ENCODE results near the gene CROCC2. TPM values are rescaled to one million over a fixed set of nuclear protein-coding genes. Genes with fewer than 3 reads are reported as not detected.

CROCC2 gene
- total and polyA plus RNA-seq, 2 of the 13 experiments (the other 11 are each of a cell fraction or from before 2014, with no cell fraction given), result not detected

DNA sequence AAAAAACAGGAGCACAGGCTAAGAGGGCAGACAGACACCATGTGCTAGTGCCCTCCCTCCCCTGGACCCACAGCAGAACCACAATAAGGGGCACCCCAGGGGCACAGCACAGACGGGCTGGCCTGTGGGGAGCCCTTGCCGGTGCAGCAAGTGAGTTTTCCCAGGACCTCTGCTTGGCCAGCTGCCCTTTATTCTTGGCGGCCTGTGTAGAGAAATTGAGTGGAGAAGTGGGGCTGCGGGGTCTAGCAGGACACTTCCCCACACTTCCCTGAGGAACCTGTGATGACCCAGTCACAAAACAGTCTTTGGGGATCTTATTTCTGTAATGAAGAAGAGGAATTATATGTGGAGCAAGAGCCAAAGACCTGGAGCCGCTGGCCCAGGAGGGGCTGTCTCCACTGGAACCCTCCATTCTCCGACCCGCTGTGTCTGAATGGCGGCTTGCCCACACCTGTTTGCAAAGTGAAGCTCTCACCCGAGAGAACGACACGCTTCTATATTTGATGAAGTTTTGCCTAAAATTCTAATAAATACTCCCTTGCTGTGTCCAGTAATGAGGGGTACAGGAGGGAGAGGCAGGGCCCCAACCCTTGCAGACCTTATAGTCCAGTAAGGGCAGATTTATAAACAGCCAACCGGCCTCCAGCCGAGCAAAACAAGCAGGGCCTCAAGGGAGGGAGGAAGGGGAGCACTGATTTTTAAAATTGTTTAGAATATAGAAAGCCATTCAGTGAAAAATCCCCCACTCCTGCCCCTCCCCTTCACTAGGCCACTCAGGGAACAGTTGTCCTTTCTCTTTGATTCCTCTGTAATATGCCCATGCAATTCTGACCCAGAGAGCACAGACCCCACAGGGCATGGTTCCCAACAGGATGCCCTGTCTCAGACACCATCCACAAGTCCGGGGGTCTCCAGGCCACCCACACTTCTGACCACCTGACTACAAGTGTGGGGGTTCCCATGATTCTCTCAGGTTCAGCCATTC, 47.6 kb downstream of the CROCC2 start (continued):
- TF ChIP-seq, protein P1, sequence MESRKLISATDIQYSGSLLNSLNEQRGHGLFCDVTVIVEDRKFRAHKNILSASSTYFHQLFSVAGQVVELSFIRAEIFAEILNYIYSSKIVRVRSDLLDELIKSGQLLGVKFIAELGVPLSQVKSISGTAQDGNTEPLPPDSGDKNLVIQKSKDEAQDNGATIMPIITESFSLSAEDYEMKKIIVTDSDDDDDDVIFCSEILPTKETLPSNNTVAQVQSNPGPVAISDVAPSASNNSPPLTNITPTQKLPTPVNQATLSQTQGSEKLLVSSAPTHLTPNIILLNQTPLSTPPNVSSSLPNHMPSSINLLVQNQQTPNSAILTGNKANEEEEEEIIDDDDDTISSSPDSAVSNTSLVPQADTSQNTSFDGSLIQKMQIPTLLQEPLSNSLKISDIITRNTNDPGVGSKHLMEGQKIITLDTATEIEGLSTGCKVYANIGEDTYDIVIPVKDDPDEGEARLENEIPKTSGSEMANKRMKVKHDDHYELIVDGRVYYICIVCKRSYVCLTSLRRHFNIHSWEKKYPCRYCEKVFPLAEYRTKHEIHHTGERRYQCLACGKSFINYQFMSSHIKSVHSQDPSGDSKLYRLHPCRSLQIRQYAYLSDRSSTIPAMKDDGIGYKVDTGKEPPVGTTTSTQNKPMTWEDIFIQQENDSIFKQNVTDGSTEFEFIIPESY (CRISPR knock-in tag; IDR thresholded peaks at IDR 0.05), result no peak
- TF ChIP-seq ZFP82 (CRISPR knock-in tag; IDR thresholded peaks at IDR 0.05; ENCODE audit: borderline replicate concordance), result no peak
- TF ChIP-seq, protein P2, sequence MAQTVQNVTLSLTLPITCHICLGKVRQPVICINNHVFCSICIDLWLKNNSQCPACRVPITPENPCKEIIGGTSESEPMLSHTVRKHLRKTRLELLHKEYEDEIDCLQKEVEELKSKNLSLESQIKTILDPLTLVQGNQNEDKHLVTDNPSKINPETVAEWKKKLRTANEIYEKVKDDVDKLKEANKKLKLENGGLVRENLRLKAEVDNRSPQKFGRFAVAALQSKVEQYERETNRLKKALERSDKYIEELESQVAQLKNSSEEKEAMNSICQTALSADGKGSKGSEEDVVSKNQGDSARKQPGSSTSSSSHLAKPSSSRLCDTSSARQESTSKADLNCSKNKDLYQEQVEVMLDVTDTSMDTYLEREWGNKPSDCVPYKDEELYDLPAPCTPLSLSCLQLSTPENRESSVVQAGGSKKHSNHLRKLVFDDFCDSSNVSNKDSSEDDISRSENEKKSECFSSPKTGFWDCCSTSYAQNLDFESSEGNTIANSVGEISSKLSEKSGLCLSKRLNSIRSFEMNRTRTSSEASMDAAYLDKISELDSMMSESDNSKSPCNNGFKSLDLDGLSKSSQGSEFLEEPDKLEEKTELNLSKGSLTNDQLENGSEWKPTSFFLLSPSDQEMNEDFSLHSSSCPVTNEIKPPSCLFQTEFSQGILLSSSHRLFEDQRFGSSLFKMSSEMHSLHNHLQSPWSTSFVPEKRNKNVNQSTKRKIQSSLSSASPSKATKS (CRISPR knock-in tag; IDR thresholded peaks at IDR 0.05), result no peak

DNA sequence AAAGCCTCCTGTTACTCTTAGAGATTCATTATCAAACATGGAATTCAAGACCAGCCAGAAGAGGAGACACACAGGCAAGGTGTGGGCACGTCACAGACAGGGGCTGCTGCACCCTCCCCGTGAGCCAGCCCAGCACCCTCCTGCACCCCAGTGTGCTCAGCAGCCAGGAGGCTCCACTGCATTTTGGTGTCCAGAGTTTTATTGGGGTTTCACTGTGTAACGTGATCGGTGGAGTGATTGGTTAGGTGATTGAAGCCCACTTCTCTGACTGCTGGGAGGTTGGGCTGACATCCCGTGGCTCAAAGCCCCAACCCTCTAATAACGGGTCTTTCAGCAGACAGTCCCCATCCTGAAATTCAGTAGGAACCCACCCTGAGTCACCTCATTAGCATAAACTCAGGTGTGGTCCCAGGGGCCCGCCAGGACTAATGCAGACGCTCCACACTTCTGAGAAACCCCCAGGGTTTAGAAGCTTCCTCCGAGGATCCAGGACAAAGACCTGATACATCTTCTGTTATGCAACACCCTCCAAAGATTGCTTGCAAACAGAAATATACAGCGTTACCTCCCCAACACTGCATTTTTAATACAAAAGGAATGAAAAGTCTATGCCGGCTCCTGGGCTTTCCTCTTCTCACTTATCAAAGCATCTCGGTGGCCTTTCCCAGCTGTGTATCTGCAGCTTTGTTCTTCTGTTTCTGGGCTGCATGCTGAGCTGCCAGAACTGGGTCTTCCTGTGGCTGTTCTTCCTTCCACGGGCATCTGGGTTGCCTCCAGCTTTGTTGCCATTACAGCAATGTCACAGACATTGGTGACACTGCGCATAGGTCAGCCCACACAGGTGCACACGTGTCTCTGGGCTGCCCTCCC, 48.5 kb downstream of the CROCC2 start:
- H3K4me3 ChIP-seq (replicated peaks in 1 of 3; ENCODE audit: insufficient read depth in 1 of 3, low read depth in 2 of 3, low read length in 3 of 3), result no peak overlapping the region
- H2AFZ ChIP-seq (ENCODE audit: low read length), result no peak overlapping the region
- H3K9me3 ChIP-seq (ENCODE audit: low read length), result no peaks in the 10 kb centered on the region
- no peaks in the 10 kb centered on the region for H3K79me2 ChIP-seq (ENCODE audit: insufficient read depth, low read length)
- no peak for ATAC-seq
- no peak for DNase-seq (ENCODE audit: low spot score)
- H4K20me1 ChIP-seq (ENCODE audit: insufficient read depth, low read length), result no peaks in the 10 kb centered on the region
- H3K9ac ChIP-seq (ENCODE audit: insufficient read depth, low read depth, low read length), result no peak overlapping the region
- H3K36me3 ChIP-seq (replicated peaks in 1 of 2; ENCODE audit: control insufficient read depth in 1 of 2, insufficient read depth in 2 of 2, low read length in 2 of 2), result no peaks in the 10 kb centered on the region
- BruUV-seq (replicated peaks), result no TSS peak
- H3K27ac ChIP-seq (ENCODE audit: extremely low read length, insufficient read depth, low read length), result no peak overlapping the region
- H3K4me1 ChIP-seq (ENCODE audit: insufficient read depth, low read length), result peaks cover 26% of the 10 kb centered on the region
- TF ChIP-seq PHF5A (CRISPR knock-in tag; IDR thresholded peaks at IDR 0.05; ENCODE audit: low read depth, unreplicated experiment) (no peak), NONO (IDR thresholded peaks at IDR 0.05) (no peak), NONO (CRISPR knock-in tag; conservative IDR thresholded peaks at IDR 0.05) (0 out of 2 replicates have a peak, but pooled peaks have one; percentile 6)
- WGBS (ENCODE audit: low lambda C conversion rate), result 33% methylated on average over 14 of the region's 15 CpGs
- intact Hi-C loops (cut with micrococcal nuclease; ENCODE audit: unreplicated experiment) (no loop called here), in situ Hi-C loops (cut with HindIII; ENCODE audit: extremely low pct_ligation_motif_present, low pct_unique_long_range_greater_than_20kb) (no loop called here)
- FAIRE-seq, result no peak
- ChIA-PET CTCF (ENCODE audit: low intra/inter-chr PET ratio, low total read pairs) (no interaction called here), POLR2A (no interaction called here)
- peaks cover 6 to 47% of the 10 kb centered on the region in 2 experiments; a peak in 4 of 5 replicates for H3K27me3 ChIP-seq (ENCODE audit: control insufficient read depth in 1 of 2, insufficient read depth in 2 of 2, low read length in 2 of 2)
- no peak overlapping the region for H3K4me2 ChIP-seq (ENCODE audit: low read depth, low read length)

Measured in HepG2 (cell line).